Kidney epithelial cell (primary cell): Measurements from ENCODE around the gene ABHD16A. TPM values are rescaled to one million over a fixed set of nuclear protein-coding genes. Genes with fewer than 3 reads are reported as not detected.

Experiments
- DNase-seq: peaks from one replicate; pipeline ENCODE4 v3.0.0-alpha.2; 2010; ENCODE audit warnings: low read depth
- H3K27me3 ChIP-seq: 2 replicates; pipeline ENCODE4 v1.6.0; 2011; ENCODE audit warnings: low read length; ENCODE audit not compliant: control insufficient read depth, insufficient read depth
- H3K36me3 ChIP-seq: 2 replicates; pipeline ENCODE4 v1.5.1; 2011; ENCODE audit warnings: low read length; ENCODE audit not compliant: control insufficient read depth, insufficient read depth
- H3K4me3 ChIP-seq: 2 replicates; pipeline ENCODE4 v1.5.1; 2011; ENCODE audit warnings: low read depth, mild to moderate bottlenecking, control low read depth, low read length
- CTCF ChIP-seq: IDR thresholded peaks from 2 replicates; pipeline ENCODE4 v1.5.1; 2011; ENCODE audit warnings: mild to moderate bottlenecking, moderate library complexity, low read length, control low read depth, inconsistent platforms; ENCODE audit not compliant: insufficient read depth, poor library complexity, severe bottlenecking
- total RNA-seq: library from RNA; depleted of rRNA; stranded (reverse); fragments of >200 nt; gene quantifications from 2 replicates; pipeline ENCODE4 v1.2.3, GENCODE V29; 2015

The ABHD16A gene
- total RNA-seq, 1 donor from 2014 or later = 43.8 TPM

GRCh38 chr6:31728767-31729514, 25.8 kb upstream of the ABHD16A start, which contains the start of gene DDAH2:
DDAH2 (minus strand) TSS chr6:31729299; CDS start chr6:31729161, 138 bp downstream.
- no peaks in the 10 kb centered on the region for H3K27me3 ChIP-seq
- TF ChIP-seq CTCF = no peak
- peak within 1 kb of the TSS; percentile 89 for H3K4me3 ChIP-seq
- DNase-seq = no peak
- peaks cover 1% of the 10 kb centered on the region for H3K36me3 ChIP-seq

DNA sequence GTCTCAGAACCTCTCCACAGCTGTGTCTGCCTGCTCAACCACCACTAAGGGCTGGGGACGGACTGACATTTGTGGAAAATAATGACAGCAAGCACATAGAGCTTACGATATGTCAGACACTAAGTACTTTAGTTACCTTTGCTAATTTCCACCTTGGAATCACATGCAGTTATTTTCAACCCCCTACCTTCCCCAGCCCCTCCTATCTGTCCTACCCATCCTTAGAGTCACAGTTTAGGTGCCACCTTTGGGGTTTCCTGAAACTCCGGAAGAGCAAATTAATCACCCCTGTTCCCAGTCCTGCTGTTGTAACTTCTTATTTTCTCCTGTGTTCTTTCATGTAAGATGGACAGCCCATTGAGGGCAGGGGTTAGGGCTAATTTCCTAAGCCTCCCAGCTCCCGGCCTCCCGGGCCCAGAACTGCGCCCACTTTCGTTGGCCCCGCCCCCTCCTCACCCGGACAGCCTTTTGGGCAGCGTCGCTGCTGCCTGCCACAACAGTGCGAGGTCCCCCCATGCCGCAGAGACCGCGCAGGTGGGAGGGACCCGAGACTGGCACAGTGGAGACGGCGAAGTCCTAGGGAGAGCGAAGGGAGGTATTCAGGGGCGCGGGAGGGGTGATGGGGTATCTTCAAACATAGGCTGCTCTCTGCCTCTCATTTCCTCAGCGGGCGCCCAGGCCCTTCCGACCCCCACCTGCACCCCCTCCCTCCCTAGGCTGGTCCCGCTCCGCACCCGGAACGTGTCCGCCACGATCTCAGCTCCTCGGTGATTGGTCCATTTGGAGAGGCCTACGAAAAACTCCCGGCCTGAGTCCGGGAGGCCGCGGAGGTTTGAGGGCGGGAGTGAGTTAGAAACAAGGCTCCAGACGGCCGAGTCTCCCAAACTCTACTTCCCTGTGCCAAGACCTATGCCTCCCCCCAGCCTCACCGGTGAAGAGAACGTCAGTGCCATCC, 24.9 kb upstream of the ABHD16A start:
- peak overlapping the region; percentile 89 for H3K4me3 ChIP-seq

DNA sequence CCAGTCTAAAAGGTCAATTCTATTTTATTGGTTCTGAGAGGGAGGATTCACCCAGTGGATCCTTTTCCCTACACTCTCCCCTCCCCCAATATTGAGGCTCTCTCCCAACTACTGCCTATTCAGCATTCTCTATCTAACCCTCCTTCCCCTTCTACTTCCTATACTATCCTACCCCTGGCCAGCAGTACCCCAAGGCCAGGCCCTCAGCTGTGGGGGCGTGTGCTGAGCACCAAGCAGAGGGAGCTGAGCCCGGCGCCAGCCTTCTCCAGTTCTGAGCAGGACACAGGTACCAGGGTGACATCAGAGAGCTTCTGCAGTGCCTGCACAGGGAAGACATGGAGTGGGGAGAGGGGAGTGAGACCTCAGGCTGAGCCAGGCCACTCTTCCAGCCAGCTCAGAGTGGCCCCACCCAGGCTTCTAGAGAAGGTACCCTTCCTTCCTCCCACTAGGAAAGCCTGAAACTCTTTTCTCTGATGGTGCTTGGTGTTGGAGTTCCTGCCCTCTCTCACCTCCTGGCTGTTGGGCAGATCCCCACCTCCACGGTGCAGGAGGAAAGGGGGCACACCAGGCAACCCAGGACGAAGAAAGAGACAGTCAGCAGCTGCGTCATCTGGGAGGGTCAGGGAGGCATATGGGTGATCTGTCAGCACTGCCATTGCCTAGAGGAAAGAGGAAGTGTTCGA, 24.1 kb upstream of the ABHD16A start:
- no peak for TF ChIP-seq CTCF
- no peaks in the 10 kb centered on the region for H3K27me3 ChIP-seq
- no peak overlapping the region for H3K4me3 ChIP-seq
- H3K36me3 ChIP-seq = peaks cover 1% of the 10 kb centered on the region
- no peak for DNase-seq

More for the DNA sequence above, 24.9 kb upstream of the ABHD16A start:
- H3K36me3 ChIP-seq = peaks cover 1% of the 10 kb centered on the region
- no peak for TF ChIP-seq CTCF
- no peaks in the 10 kb centered on the region for H3K27me3 ChIP-seq
- DNase-seq = no peak

GRCh38 chr6:31725502-31726350, 22.6 kb upstream of the ABHD16A start:
- Histone ChIP-seq H3K4me3 (no peak overlapping the region), H3K36me3 (no peaks in the 10 kb centered on the region), H3K27me3 (no peaks in the 10 kb centered on the region)
- no peak for TF ChIP-seq CTCF
- no peak for DNase-seq

DNA sequence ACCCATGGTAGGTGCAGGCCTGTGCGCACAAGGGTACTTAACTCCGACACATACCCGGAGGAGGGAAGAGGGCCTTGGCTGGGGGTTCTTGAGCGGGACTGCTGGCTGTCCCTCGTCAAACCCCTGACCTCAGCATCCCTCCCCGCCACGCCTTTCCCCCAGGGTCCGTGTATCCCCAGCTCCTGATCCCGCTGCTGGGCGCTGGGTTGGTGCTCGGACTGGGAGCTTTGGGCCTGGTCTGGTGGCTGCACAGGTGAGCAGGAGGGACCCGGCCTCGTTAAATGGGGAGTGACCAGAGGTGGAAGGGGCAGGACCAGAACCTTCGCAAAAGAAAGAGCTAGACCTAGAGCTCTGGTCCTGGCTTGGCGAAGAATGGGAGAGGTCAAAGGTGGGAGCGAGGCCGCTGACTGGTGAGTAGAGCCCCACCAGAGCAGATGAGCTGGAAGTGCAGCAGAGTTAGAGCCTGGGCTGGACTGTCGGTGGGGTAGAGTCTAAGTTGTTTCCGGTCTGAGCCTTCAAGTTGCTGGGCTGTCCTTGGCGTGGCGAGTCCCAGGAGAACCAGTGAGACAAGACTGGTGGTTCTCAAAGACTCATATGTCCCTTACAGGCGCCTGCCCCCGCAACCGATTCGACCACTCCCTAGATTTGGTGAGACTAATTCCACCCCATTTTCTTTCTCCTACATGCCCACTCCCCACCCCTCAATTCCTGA, 21.0 kb upstream of the ABHD16A start:
- Histone ChIP-seq H3K4me3 (no peak overlapping the region), H3K27me3 (no peaks in the 10 kb centered on the region), H3K36me3 (no peaks in the 10 kb centered on the region)
- TF ChIP-seq CTCF = no peak
- DNase-seq = no peak
